Esophagus (tissue), 2 donors: ENCODE results near the gene TCIRG1. TPM values are rescaled to one million over a fixed set of nuclear protein-coding genes. Genes with fewer than 3 reads are reported as not detected.

Source experiments
- H3K27ac ChIP-seq, 2 donors: one replicate each; pipeline ENCODE4 v1.5.1; 2013; ENCODE audit warnings: low read depth in 2 of 2, mild to moderate bottlenecking in 2 of 2, inconsistent platforms in 1 of 2, low read length in 1 of 2, moderate library complexity in 1 of 2
- H3K27me3 ChIP-seq, 2 donors: one replicate each; pipeline ENCODE4 v1.6.1; 2013; ENCODE audit warnings: low read length in 2 of 2, control low read depth in 1 of 2, mild to moderate bottlenecking in 1 of 2; ENCODE audit not compliant: insufficient read depth in 2 of 2, control insufficient read depth in 1 of 2
- H3K36me3 ChIP-seq, 2 donors: one replicate each; pipeline ENCODE4 v1.6.1; 2013; ENCODE audit warnings: low read length in 1 of 2; ENCODE audit not compliant: control insufficient read depth in 2 of 2, insufficient read depth in 2 of 2
- H3K4me1 ChIP-seq, 2 donors: one replicate each; pipeline ENCODE4 v1.6.1; 2013; ENCODE audit warnings: low read length in 1 of 2; ENCODE audit not compliant: control insufficient read depth in 2 of 2, insufficient read depth in 2 of 2
- H3K4me3 ChIP-seq, 2 donors: one replicate each; pipeline ENCODE4 v1.5.1; 2013; ENCODE audit warnings: low read length in 2 of 2, mild to moderate bottlenecking in 2 of 2, low read depth in 1 of 2, moderate library complexity in 1 of 2
- H3K9me3 ChIP-seq, 2 donors: one replicate each; pipeline ENCODE4 v1.6.1; 2013; ENCODE audit warnings: mild to moderate bottlenecking in 2 of 2, low read depth in 1 of 2, low read length in 1 of 2, moderate library complexity in 1 of 2; ENCODE audit not compliant: control insufficient read depth in 2 of 2, insufficient read depth in 1 of 2
- WGBS, 2 donors: extraction: QIAGEN DNeasy Blood & Tissue Kit; methylation state at CpG; one replicate each; pipeline ENCODE4 v1.1.7; 2013; 5-methylcytosine and 5-hydroxymethylcytosine counted together
- polyA plus RNA-seq, 2 donors: library from polyadenylated mRNA; stranded (reverse); fragments of 200-250 nt; gene quantifications; one replicate each; pipeline ENCODE4 v1.2.3, GENCODE V29; 2013
- donor health status: healthy with polysubstance abuse.
- donor health status: Bipolar disorder and iron deficiency.

The TCIRG1 gene
- polyA plus RNA-seq, 2 donors, result 51.0 to 74.0 TPM

DNA sequence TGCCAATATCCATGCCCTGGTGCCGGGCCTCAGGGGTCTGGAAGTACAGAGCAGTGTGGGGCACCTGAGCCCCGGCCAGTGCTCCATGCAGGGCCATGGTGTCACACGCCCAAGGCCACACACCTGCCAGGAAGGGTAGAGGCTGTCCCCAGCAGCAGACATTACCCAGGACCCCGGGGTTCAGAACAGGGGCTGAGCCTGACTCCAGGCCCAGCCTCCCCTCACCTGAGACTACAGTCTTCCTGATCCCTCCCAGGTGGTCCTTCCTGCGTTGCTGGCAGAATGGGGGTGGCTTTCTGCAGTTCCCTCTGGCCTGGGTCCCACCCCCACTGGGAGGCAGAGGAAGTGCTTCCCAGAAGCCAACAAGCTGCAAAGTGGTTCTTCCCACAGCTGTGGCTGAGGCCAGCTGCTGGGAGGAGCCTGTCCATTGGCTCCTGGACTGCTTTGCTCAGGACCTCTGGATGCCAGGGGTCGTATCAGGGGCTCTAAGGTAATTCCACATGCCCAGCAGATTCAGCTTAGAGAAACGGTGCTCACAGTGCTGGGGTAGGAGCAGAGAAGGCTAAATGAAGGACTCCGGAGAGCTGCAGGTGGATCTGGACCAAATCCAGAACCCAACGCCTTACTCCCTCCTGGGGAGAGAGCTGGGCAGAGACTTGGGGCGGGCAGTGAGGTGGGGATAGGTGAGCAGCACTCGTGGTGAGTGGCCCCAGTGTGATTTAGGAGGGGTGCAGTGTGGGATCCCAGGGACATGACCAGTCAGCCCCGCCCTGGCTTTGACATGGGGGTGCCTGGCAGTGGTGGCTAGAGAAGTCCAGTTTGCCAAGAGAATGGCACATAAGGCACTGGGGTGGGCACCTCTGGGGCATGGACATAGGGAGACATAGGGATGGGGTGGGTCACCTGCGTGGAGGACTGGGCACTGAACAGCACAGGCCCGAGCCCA, 12.6 kb downstream of the TCIRG1 start:
- Histone ChIP-seq H3K4me3 (no peak overlapping the region), H3K36me3 (peaks cover 5 to 41% of the 10 kb centered on the region in 2 donors), H3K27ac (no peak overlapping the region), H3K27me3 (no peaks in the 10 kb centered on the region), H3K9me3 (no peaks in the 10 kb centered on the region), H3K4me1 (peaks cover 0 to 3% of the 10 kb centered on the region in 2 donors)
- WGBS, 2 donors, result 82 to 87% methylated on average over 14 of the region's 14 CpGs

DNA sequence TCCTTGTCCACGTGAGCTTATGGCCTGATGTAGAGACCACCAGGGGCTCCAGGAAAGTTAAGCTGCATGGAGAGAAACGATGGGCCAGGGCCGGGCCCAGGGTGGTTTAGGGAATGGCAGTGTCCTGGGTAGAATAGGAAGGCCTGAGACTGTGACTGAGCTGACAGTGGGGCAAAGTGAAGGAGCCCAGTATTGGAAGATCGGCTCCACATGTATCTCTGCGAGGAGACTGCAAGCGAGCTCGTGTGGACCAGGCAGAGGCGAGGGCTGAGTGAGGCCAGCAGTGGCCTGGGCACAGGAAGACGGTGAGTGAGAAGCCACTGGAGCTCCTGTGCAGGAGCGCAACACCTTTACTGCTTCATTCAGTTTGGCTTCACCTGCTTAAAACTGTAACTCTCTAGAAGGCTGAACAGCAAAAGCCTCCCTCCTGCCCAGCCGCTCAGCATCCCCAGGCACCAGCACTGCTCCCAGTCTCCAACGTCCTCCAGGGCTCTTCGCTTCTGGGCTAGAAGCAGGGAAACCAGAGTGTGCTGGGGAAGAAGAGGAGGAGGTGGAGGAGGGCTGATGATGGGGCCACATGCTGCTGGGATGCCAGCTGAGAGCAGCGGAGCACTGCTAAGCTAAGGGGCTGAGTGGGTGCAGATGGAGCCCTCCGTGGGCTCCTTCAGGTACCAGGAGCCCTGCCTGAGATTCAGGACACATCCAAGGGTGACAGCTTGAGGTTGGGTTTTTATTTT, 13.5 kb downstream of the TCIRG1 start:
- Histone ChIP-seq H3K4me1 (peaks cover 0 to 3% of the 10 kb centered on the region in 2 donors), H3K4me3 (no peak overlapping the region), H3K27me3 (no peaks in the 10 kb centered on the region), H3K36me3 (peaks cover 5 to 41% of the 10 kb centered on the region in 2 donors), H3K9me3 (no peaks in the 10 kb centered on the region), H3K27ac (no peak overlapping the region)
- WGBS, 2 donors, result 85 to 89% methylated on average over 15 of the region's 15 CpGs

DNA sequence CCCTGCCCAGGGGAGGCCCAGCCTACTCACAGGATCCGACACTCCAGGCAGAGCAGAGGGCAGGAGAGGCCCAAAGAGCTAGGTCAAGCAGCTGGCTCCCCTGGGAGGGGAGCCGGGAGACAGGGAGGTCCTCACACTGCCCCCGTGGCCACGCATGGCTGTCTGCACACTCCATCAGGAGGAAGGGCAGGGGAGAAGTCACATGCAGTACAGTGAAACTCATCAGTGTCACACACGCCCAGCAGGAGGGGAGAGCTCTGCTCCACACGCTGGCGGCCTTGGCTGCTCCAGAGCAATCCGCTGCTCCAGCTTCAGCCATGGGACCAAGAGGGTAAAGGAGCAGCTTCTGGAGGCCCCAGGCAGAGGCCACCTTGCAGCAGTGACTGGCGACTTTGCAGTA, 14.3 kb downstream of the TCIRG1 start:
- Histone ChIP-seq H3K36me3 (peaks cover 5 to 37% of the 10 kb centered on the region in 2 donors), H3K27ac (no peak overlapping the region), H3K9me3 (no peaks in the 10 kb centered on the region), H3K27me3 (no peaks in the 10 kb centered on the region), H3K4me1 (no peaks in the 10 kb centered on the region), H3K4me3 (no peak overlapping the region)
- 74 to 81% methylated on average over 9 of the region's 9 CpGs for WGBS, 2 donors

DNA sequence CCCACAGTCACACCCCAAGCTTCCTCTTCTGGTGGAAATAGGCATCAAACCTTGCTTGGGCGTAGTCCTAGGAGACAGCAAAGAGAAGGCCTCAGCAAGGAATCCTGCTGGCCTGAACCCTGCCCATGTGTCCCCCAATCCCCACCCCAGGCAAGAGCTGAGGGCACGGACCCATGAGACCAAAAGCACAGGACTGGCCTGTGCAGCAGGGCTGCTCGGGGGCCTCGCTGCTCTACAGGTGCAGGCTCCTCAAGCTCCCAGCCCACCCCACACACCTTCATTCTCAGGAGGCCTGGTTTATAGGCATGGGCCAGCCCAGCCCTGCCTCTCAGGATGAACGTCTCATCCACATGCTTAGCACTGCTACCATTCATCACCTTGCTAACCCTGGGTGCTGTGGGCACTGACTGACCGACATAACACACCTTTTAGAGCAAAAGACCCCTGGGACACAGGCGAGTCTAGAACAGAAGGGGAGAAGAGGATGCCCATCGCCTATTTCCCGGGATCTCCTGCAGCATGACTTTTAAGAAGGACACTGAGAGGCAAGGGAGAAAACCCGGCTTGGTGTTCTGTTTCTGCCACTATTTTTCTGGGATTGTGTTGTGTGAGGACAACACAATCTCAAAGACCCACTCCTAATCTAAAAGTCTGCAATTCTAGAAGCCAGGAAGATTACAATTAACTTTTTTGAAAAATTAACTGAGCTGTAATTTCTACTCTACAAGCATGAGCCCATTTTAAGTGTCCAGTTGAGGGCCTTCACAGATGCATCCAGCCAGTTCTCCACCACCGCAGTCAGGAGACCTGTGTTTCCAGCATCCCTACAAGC, 15.4 kb downstream of the TCIRG1 start:
- H3K36me3 ChIP-seq, result peaks cover 0 to 33% of the 10 kb centered on the region in 2 donors

DNA sequence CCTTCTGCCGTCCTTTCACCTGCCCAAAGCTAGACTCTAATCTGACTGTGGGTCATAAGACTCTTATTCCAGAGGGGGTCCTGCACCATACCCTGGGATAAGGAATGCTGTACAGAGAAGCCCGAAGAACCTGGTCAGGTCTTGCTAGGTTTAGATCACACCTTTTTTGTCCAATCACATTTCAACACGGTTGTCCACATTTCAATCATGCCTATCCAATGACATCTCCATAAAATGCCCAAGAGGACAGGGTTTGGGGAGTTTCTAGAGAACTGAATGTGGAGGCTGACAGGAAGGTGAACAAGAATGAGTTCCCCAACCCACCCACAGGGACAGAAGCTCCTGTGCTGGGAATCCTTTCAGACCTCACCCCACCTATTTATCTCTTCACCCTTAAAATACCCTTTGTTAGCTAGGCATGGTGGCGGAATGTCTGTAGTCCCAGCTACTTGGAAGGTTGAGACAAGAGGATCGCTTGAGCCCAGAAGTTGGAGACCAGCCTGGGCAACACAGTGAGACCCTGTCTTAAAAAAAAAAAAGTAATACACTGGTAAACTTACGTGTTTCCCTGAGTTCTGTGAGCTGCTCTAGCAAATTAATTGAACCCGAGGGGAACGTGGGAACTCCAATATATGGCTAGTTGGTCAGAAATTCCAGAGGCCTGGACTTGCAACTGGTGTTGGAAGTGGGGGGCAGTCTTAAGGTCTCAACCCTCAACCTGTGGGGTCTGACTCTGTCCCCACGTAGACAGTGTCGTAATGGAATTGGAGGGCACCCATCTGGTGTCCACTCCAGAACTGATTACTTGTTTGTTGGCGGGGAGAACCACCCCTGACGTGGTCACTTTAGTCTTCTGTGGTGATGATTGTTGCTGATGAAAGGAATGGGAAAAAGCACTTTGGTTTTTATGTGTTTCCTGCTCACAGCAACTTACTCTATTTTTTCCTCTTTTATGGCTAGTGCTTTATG, 17.8 kb downstream of the TCIRG1 start:
- no peaks in the 10 kb centered on the region for H3K4me1 ChIP-seq
- no peaks in the 10 kb centered on the region for H3K9me3 ChIP-seq
- H3K4me3 ChIP-seq, result no peak overlapping the region
- 93 to 94% methylated on average over 12 of the region's 12 CpGs for WGBS, 2 donors
- H3K36me3 ChIP-seq, result peaks cover 2 to 15% of the 10 kb centered on the region in 2 donors
- H3K27me3 ChIP-seq, result no peaks in the 10 kb centered on the region
- H3K27ac ChIP-seq, result no peak overlapping the region

More for the DNA sequence above, 15.4 kb downstream of the TCIRG1 start:
- no peak overlapping the region for H3K4me3 ChIP-seq
- H3K4me1 ChIP-seq, result no peaks in the 10 kb centered on the region
- 88% methylated on average over 11 of the region's 11 CpGs for WGBS, 2 donors
- no peak overlapping the region for H3K27ac ChIP-seq
- H3K27me3 ChIP-seq, result no peaks in the 10 kb centered on the region
- no peaks in the 10 kb centered on the region for H3K9me3 ChIP-seq

DNA sequence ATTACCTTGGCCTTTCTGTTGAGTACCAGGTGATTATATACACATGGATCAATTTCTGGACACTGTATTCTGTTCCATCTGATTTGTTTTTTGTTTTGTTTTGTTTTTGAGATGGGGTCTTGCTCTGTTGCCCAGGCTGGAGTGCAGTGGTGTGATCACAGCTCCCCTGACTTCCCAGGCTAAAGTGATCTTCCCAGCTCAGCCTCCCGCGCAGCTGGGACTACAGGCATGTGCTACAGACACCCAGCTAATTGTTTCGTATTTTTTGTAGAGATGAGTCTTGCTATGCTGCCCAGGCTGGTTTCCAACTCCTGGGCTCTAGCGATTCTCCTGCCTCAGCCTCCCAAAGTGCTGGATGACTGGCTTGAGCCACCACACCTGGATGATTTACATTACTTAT, 19.0 kb downstream of the TCIRG1 start:
- 93 to 94% methylated on average over 4 of the region's 4 CpGs for WGBS, 2 donors
- H3K27me3 ChIP-seq, result no peaks in the 10 kb centered on the region
- H3K36me3 ChIP-seq, result peaks cover 4 to 7% of the 10 kb centered on the region in 2 donors
- H3K4me3 ChIP-seq, result no peak overlapping the region
- no peaks in the 10 kb centered on the region for H3K9me3 ChIP-seq
- H3K27ac ChIP-seq, result no peak overlapping the region
- H3K4me1 ChIP-seq, result no peaks in the 10 kb centered on the region

DNA sequence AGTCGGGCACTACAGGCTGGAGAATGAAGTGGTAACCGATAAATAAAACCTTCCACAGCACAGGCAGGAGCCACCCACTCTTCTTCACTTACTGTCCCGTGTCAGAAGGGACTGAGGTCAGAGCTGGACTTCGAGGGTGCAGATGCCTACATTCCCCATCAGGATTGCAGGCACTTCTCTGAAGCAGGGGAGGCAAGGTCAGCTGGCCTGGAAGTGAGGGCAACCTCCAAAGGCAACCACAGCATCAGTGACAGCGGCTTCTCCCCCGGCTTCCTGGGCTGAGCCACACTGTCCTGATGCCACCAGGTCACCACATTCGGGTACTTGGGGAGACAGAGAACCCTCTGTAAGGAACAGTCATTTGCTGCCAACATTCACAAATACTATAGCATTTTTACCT, 22.7 kb downstream of the TCIRG1 start:
- Histone ChIP-seq H3K36me3 (peaks cover 4 to 6% of the 10 kb centered on the region in 2 donors), H3K4me3 (no peak overlapping the region), H3K4me1 (no peaks in the 10 kb centered on the region), H3K9me3 (no peaks in the 10 kb centered on the region), H3K27ac (no peak overlapping the region), H3K27me3 (no peaks in the 10 kb centered on the region)
- WGBS, 2 donors, result 93 to 97% methylated on average over 7 of the region's 7 CpGs

DNA sequence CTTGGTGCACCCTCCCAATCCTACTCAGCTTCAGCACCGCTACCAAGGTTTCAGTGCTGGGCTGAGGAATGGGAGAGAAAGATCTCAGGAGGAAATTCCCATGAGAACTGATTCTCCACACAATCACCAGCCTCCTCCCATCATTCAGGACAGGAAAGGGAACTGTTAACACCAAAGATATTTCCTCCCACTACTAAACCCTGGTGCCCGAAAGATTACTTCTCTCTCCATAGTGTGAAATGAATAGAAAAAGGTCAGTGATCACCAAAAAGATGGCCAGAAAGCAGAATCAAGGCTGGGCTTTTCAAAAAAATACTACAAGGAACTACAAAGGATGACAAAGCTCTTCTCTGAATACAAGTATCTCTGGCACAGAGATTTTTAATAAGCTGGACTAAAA, 26.1 kb downstream of the TCIRG1 start:
- Histone ChIP-seq H3K27ac (no peak overlapping the region), H3K4me3 (no peak overlapping the region), H3K36me3 (peaks cover 6 to 12% of the 10 kb centered on the region in 2 donors), H3K27me3 (no peaks in the 10 kb centered on the region), H3K9me3 (no peaks in the 10 kb centered on the region), H3K4me1 (no peaks in the 10 kb centered on the region)
- WGBS, 2 donors, result 81 to 88% methylated on average over 2 of the region's 2 CpGs
